Neuronal stem cell (in vitro differentiated cells): Measurements from ENCODE around the gene MON2. TPM values are rescaled to one million over a fixed set of nuclear protein-coding genes. Genes with fewer than 3 reads are reported as not detected.

Experiments
- DNase-seq: peaks from one replicate; pipeline ENCODE4 v3.0.0-alpha.2; 2013; ENCODE audit warnings: low spot score
- H2AFZ ChIP-seq: one replicate; pipeline ENCODE4 v1.6.1; 2013; ENCODE audit warnings: mild to moderate bottlenecking, low read length, inconsistent platforms
- H2AK5ac ChIP-seq: 2 replicates; pipeline ENCODE4 v1.6.1; 2013; ENCODE audit warnings: low read depth, mild to moderate bottlenecking, inconsistent platforms, low read length, moderate library complexity, mixed read lengths
- H2BK120ac ChIP-seq: 2 replicates; pipeline ENCODE4 v1.6.1; 2013; ENCODE audit warnings: low read depth, mild to moderate bottlenecking, inconsistent platforms, low read length, moderate library complexity, mixed read lengths
- H2BK12ac ChIP-seq: one replicate; pipeline ENCODE4 v1.6.1; 2013; ENCODE audit warnings: low read length, inconsistent platforms
- H2BK15ac ChIP-seq: 2 replicates; pipeline ENCODE4 v1.6.1; 2013; ENCODE audit warnings: mild to moderate bottlenecking, low read length, inconsistent platforms, mixed read lengths
- H2BK5ac ChIP-seq: one replicate; pipeline ENCODE4 v1.6.1; 2013; ENCODE audit warnings: inconsistent platforms, mild to moderate bottlenecking, low read length, moderate library complexity
- H3K14ac ChIP-seq: one replicate; pipeline ENCODE4 v1.6.1; 2013; ENCODE audit warnings: low read length, inconsistent platforms
- H3K18ac ChIP-seq: 2 replicates; pipeline ENCODE4 v1.6.1; 2013; ENCODE audit warnings: low read length, inconsistent platforms
- H3K23ac ChIP-seq: 2 replicates; pipeline ENCODE4 v1.6.1; 2013; ENCODE audit warnings: low read depth, mild to moderate bottlenecking, mixed read lengths, low read length, inconsistent platforms; ENCODE audit not compliant: poor library complexity
- H3K27ac ChIP-seq: replicated peaks from 3 replicates; pipeline ENCODE4 v1.5.1; 2013; ENCODE audit warnings: low read length, inconsistent platforms
- H3K27me3 ChIP-seq, 3 experiments: 2 replicates each; pipeline ENCODE4 v1.6.1; 2013; ENCODE audit warnings: low read length in 3 of 3, mild to moderate bottlenecking in 2 of 3, inconsistent platforms in 1 of 3, low read depth in 1 of 3, mixed read lengths in 1 of 3, moderate library complexity in 1 of 3; ENCODE audit not compliant: control insufficient read depth in 3 of 3, insufficient read depth in 3 of 3
- H3K36me3 ChIP-seq, 2 donors: replicated peaks in 1 of 2; 2 replicates each; pipeline ENCODE4 v1.6.1; 2013; ENCODE audit warnings: low read length in 2 of 2; ENCODE audit not compliant: control insufficient read depth in 2 of 2, insufficient read depth in 2 of 2
- H3K4ac ChIP-seq: 2 replicates; pipeline ENCODE4 v1.6.1; 2013; ENCODE audit warnings: inconsistent platforms, mild to moderate bottlenecking, low read length, moderate library complexity
- H3K4me1 ChIP-seq, 2 donors: 1 replicate in 1 of 2; 2 replicates in 1 of 2; pipeline ENCODE4 v1.6.1; 2013; ENCODE audit warnings: low read length in 2 of 2, low read depth in 1 of 2; ENCODE audit not compliant: control insufficient read depth in 2 of 2, insufficient read depth in 1 of 2
- H3K4me2 ChIP-seq: one replicate; pipeline ENCODE4 v1.6.1; 2013; ENCODE audit warnings: mild to moderate bottlenecking, low read length, inconsistent platforms; ENCODE audit not compliant: insufficient read depth, poor library complexity, severe bottlenecking
- H3K4me3 ChIP-seq, 2 donors: 2 replicates each; pipeline ENCODE4 v1.5.1; 2013; ENCODE audit warnings: low read length in 2 of 2, mild to moderate bottlenecking in 2 of 2, inconsistent platforms in 1 of 2, moderate library complexity in 1 of 2
- H3K79me1 ChIP-seq: one replicate; pipeline ENCODE4 v1.6.1; 2013; ENCODE audit warnings: low read depth, mild to moderate bottlenecking, inconsistent platforms, low read length, moderate library complexity
- H3K9ac ChIP-seq: one replicate; pipeline ENCODE4 v1.6.1; 2013; ENCODE audit warnings: mild to moderate bottlenecking, low read depth, low read length, inconsistent platforms; ENCODE audit not compliant: poor library complexity
- H3K9me3 ChIP-seq, 2 donors: replicated peaks in 1 of 2; 2 replicates each; pipeline versions ENCODE3 to v1.6.1; 2013; ENCODE audit warnings: low read length in 2 of 2, mild to moderate bottlenecking in 2 of 2, inconsistent platforms in 1 of 2, low read depth in 1 of 2, mixed read lengths in 1 of 2, moderate library complexity in 1 of 2; ENCODE audit not compliant: control insufficient read depth in 2 of 2, insufficient read depth in 1 of 2
- H4K8ac ChIP-seq: one replicate; pipeline ENCODE4 v1.6.1; 2013; ENCODE audit warnings: low read depth, mild to moderate bottlenecking, inconsistent platforms, low read length, moderate library complexity
- H4K91ac ChIP-seq: one replicate; pipeline ENCODE4 v1.6.1; 2013; ENCODE audit warnings: low read length, low read depth, mild to moderate bottlenecking, inconsistent platforms; ENCODE audit not compliant: poor library complexity
- WGBS, 2 donors: extraction: QIAGEN DNeasy Blood & Tissue Kit; methylation state at CpG; one replicate each; pipeline ENCODE4 v1.1.7; 2013; ENCODE audit warnings: missing lambda C conversion rate in 2 of 2, mixed read lengths in 1 of 2; ENCODE audit not compliant: insufficient read length in 2 of 2, insufficient replicate concordance in 1 of 2; ENCODE audit errors: extremely low coverage in 2 of 2; 5-methylcytosine and 5-hydroxymethylcytosine counted together
- polyA plus RNA-seq, 2 experiments: library from polyadenylated mRNA; stranded (reverse); fragments of 200-250 nt; gene quantifications; one replicate each; pipeline ENCODE4 v1.2.3, GENCODE V29; 2013

The MON2 gene, protein sequence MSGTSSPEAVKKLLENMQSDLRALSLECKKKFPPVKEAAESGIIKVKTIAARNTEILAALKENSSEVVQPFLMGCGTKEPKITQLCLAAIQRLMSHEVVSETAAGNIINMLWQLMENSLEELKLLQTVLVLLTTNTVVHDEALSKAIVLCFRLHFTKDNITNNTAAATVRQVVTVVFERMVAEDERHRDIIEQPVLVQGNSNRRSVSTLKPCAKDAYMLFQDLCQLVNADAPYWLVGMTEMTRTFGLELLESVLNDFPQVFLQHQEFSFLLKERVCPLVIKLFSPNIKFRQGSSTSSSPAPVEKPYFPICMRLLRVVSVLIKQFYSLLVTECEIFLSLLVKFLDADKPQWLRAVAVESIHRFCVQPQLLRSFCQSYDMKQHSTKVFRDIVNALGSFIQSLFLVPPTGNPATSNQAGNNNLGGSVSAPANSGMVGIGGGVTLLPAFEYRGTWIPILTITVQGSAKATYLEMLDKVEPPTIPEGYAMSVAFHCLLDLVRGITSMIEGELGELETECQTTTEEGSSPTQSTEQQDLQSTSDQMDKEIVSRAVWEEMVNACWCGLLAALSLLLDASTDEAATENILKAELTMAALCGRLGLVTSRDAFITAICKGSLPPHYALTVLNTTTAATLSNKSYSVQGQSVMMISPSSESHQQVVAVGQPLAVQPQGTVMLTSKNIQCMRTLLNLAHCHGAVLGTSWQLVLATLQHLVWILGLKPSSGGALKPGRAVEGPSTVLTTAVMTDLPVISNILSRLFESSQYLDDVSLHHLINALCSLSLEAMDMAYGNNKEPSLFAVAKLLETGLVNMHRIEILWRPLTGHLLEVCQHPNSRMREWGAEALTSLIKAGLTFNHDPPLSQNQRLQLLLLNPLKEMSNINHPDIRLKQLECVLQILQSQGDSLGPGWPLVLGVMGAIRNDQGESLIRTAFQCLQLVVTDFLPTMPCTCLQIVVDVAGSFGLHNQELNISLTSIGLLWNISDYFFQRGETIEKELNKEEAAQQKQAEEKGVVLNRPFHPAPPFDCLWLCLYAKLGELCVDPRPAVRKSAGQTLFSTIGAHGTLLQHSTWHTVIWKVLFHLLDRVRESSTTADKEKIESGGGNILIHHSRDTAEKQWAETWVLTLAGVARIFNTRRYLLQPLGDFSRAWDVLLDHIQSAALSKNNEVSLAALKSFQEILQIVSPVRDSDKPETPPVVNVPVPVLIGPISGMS (N-terminal part only)
- 12.0 TPM for polyA plus RNA-seq (2013, experiment 1 of 2)
- 12.6 TPM for polyA plus RNA-seq (2013, experiment 2 of 2)

DNA sequence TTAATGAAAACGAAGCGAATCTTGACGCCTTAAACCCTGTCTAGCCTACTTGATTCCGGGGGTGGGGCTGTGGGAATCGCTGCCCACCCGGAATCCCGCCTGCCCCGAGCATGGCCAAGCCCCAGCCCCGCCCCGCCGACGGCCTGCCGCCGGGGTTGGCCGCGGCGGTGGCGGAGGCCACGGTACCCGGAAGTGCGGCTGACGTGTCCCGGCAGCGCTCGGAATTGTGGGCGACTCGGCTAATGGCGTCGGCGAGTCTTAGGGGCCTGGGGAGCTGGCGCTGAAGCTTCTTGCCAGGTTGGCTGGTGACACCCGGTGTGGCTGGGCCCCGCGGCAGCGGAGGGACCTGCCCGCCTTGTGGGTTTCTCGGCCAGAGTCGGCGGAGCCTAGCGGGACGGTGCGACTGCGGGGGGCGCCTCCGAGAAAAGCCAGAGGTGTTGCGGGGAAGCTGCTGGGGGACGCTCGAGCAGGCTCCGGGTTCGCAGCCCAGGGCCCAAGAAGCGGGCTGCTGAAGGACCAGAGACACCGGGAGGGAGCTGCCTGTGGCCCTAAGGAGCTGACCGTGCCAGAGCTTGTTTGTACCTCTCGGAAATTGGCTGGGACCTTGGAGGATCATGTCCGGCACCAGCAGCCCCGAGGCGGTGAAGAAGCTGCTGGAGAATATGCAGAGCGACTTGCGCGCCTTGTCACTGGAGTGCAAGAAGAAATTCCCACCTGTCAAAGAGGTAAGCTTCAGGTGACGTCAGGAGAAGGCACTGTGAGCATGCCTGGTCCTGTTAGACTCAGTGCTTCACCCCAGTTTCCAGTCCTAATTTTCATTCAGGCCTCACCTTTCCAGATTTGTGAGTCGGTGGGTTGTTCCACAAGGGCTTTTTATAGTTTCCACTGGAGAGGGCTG lies at the start of gene MON2:
Gene MON2 (plus strand): TSS at position 233 of the 898 bp plus-strand sequence. CDS start 382 bp downstream, at position 615.
- H3K27me3 ChIP-seq = no peaks in the 10 kb centered on the region
- H3K36me3 ChIP-seq = peaks cover 0 to 19% of the 10 kb centered on the region in 2 donors
- no peak within 1 kb of the TSS for H2BK12ac ChIP-seq
- H4K91ac ChIP-seq = peak within 1 kb of the TSS; percentile 53
- H2BK5ac ChIP-seq = peak within 1 kb of the TSS; percentile 91
- no peak within 1 kb of the TSS for H3K4ac ChIP-seq
- no peak within 1 kb of the TSS for H3K27ac ChIP-seq
- H3K4me3 ChIP-seq = peak within 1 kb of the TSS; percentile 68 to 97
- H3K4me1 ChIP-seq = peaks cover 0 to 4% of the 10 kb centered on the region in 2 donors
- peaks cover 5% of the 10 kb centered on the region for H3K79me1 ChIP-seq
- peak; percentile 79 for DNase-seq
- H2AK5ac ChIP-seq = no peak within 1 kb of the TSS
- peak within 1 kb of the TSS; percentile 75 for H3K14ac ChIP-seq
- peak within 1 kb of the TSS; percentile 93 for H3K23ac ChIP-seq
- H2BK120ac ChIP-seq = no peak within 1 kb of the TSS
- peak within 1 kb of the TSS; percentile 88 for H3K9ac ChIP-seq
- H2BK15ac ChIP-seq = peak within 1 kb of the TSS; percentile 27
- no CpG with 5 or more reads among the region's 62 CpGs for WGBS, 2 donors
- H3K9me3 ChIP-seq = peaks cover 2 to 4% of the 10 kb centered on the region in 2 donors
- peak within 1 kb of the TSS; percentile 96 for H2AFZ ChIP-seq
- peak within 1 kb of the TSS; percentile 99 for H3K18ac ChIP-seq
- peak within 1 kb of the TSS; percentile 82 for H4K8ac ChIP-seq
- peak within 1 kb of the TSS; percentile 75 for H3K4me2 ChIP-seq

DNA sequence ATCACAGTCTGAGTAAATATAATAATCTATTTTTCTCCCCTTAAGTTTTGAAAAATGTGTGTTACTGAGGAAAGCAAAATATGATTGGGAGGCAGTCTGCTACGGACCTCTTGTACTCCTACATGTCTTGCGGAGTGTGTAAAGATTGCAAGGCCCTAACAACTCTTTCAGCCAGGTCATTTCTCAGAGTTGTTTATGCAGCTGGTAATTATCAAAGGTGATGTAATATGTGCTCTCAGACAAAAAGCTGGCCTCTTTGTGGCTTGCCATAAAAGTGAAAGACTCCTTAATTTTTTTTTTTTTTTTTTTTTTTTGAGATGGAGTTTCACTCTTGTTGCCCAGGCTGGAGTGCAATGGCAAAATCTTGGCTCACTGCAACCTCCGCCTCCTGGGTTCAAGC lies 40.5 kb upstream of the MON2 start:
- H3K36me3 ChIP-seq = no peaks in the 10 kb centered on the region

DNA sequence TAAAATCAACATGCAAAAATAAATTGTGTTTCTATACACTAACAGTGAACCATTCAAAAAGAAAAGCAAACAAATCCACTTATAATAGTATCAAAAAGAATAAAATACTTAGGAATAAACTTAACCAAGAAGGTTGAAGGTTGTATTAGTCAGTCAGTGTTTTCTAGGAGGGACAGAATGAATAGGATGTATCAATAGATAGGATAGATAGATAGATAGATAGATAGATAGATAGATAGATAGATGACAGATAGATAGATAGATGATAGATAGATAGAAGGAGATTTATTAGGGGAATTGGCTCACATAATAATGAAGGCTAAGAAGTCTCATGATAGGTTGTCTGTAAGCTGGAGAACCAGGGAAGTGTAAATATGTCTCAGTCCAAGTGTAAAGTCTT lies 37.2 kb upstream of the MON2 start:
- Histone ChIP-seq H3K23ac (no peak overlapping the region), H2BK5ac (no peak overlapping the region), H3K18ac (no peak overlapping the region), H3K4ac (no peak overlapping the region), H3K9ac (no peak overlapping the region), H2BK120ac (no peak overlapping the region), H3K79me1 (no peaks in the 10 kb centered on the region), H3K27me3 (peaks cover 0 to 10% (median under 1%) of the 10 kb centered on the region in 3 experiments), H3K27ac (no peak overlapping the region), H4K8ac (no peak overlapping the region), H2BK15ac (no peak overlapping the region), H2AK5ac (no peak overlapping the region), H3K4me2 (no peak overlapping the region), H4K91ac (no peak overlapping the region), H3K4me1 (no peaks in the 10 kb centered on the region), H3K36me3 (no peaks in the 10 kb centered on the region), H3K9me3 (peaks cover 2% of the 10 kb centered on the region in 2 donors), H3K4me3 (no peak overlapping the region), H3K14ac (no peak overlapping the region), H2AFZ (no peak overlapping the region), H2BK12ac (no peak overlapping the region)
- DNase-seq = no peak

More for the DNA sequence above, 40.5 kb upstream of the MON2 start:
- H3K4me2 ChIP-seq = no peak overlapping the region
- H3K4me3 ChIP-seq = no peak overlapping the region
- H2BK15ac ChIP-seq = no peak overlapping the region
- H2AFZ ChIP-seq = no peak overlapping the region
- H3K4me1 ChIP-seq = no peaks in the 10 kb centered on the region
- no peak overlapping the region for H2BK120ac ChIP-seq
- H3K4ac ChIP-seq = no peak overlapping the region
- no peak overlapping the region for H2BK12ac ChIP-seq
- H3K79me1 ChIP-seq = no peaks in the 10 kb centered on the region
- WGBS, 2 donors = no CpG with 5 or more reads among the region's 3 CpGs
- H3K14ac ChIP-seq = no peak overlapping the region
- H3K18ac ChIP-seq = no peak overlapping the region
- H3K9ac ChIP-seq = no peak overlapping the region
- no peak overlapping the region for H3K27ac ChIP-seq
- H3K27me3 ChIP-seq = no peaks in the 10 kb centered on the region
- H4K91ac ChIP-seq = no peak overlapping the region
- no peak overlapping the region for H4K8ac ChIP-seq
- H3K23ac ChIP-seq = no peak overlapping the region
- no peak for DNase-seq
- peaks cover 2% of the 10 kb centered on the region in 2 donors for H3K9me3 ChIP-seq
- no peak overlapping the region for H2AK5ac ChIP-seq
- no peak overlapping the region for H2BK5ac ChIP-seq
